ENCODE results near the gene ZBTB43. TPM values are rescaled to one million over a fixed set of nuclear protein-coding genes. Genes with fewer than 3 reads are reported as not detected.
"Not testable (repeated sequence)": the region's sequence is repeated elsewhere in the genome, so short reads cannot be mapped to it uniquely, and the experiment has no call there.

ZBTB43 gene
- total and polyA plus RNA-seq, 10 of the 15 experiments (the other 5 are each of a cell fraction or from before 2014, with no cell fraction given), result 2.4 to 19.3 (median 8.7) TPM

- TF ChIP-seq HSF1 (IDR thresholded peaks at IDR 0.05; ENCODE audit: low read depth, low read length) (no peak), TAF1 (IDR thresholded peaks at IDR 0.05; ENCODE audit: borderline replicate concordance, low read depth, low read length) (no peak), YY1 (IDR thresholded peaks at IDR 0.05; ENCODE audit: low read depth, low read length) (no peak), SRF (IDR thresholded peaks at IDR 0.05; ENCODE audit: low read depth in 2 of 2, low read length in 2 of 2) (no peak), BCL11A (IDR thresholded peaks at IDR 0.05; ENCODE audit: low read depth, low read length) (no peak), SMARCA5 (IDR thresholded peaks at IDR 0.05) (no peak), TCF3 (IDR thresholded peaks at IDR 0.05; ENCODE audit: borderline replicate concordance, insufficient read depth, low read depth, low read length) (no peak), STAT3 (IDR thresholded peaks at IDR 0.05; ENCODE audit: low read depth, low read length) (no peak)
These were observed 18.0 kb downstream of the ZBTB43 start (continued) for GRCh38 chr9:126822873-126823272.

GRCh38 chr9:126824052-126824451 is 19.2 kb downstream of the ZBTB43 start:
- ATAC-seq; H3K27me3 ChIP-seq (replicated peaks in 1 of 2; ENCODE audit: control insufficient read depth in 2 of 2, insufficient read depth in 2 of 2, low read length in 1 of 2); RAD21 ChIA-PET (ENCODE audit: unreplicated experiment); DNase-seq (ENCODE audit: low read depth, low spot score); H3K4me2 ChIP-seq (ENCODE audit: control insufficient read depth, insufficient read depth); H4K20me1 ChIP-seq (ENCODE audit: control insufficient read depth, insufficient read depth); H3K9ac ChIP-seq (ENCODE audit: control insufficient read depth, insufficient read depth, low read length); FAIRE-seq; CTCF ChIA-PET; H3K36me3 ChIP-seq (ENCODE audit: control insufficient read depth in 2 of 2, insufficient read depth in 2 of 2, low read length in 1 of 2); BruUV-seq (replicated peaks); H2AFZ ChIP-seq (ENCODE audit: control insufficient read depth, low read depth, low read length); H3K4me3 ChIP-seq; H3K27ac ChIP-seq (ENCODE audit: control insufficient read depth, insufficient read depth); in situ Hi-C loops (cut with MboI); H3K79me2 ChIP-seq (ENCODE audit: control insufficient read depth, insufficient read depth, low read length); H3K4me1 ChIP-seq (ENCODE audit: control insufficient read depth, insufficient read depth, low read length); intact Hi-C loops (cut with micrococcal nuclease; ENCODE audit: unreplicated experiment): not testable (repeated sequence)
- POLR2A ChIA-PET, result interaction anchor here (0.6 to 1.1 kb wide), 2 partner anchors 9 to 1897 kb away, joined by 4 read pairs; no protein-coding TSS in a partner anchor
- 92% methylated on average over 7 of the region's 7 CpGs for WGBS (ENCODE audit: insufficient coverage, insufficient replicate concordance, low lambda C conversion rate, missing lambda C conversion rate)
- SMC1A ChIA-PET (ENCODE audit: uncharacterized antibody, unreplicated experiment), result interaction anchor here (1.1 kb wide), 1 partner anchor 15 kb away, joined by 3 read pairs; no protein-coding TSS in a partner anchor
- peaks cover 11% of the 10 kb centered on the region for H3K9me3 ChIP-seq (replicated peaks; ENCODE audit: control insufficient read depth, insufficient read depth, low read length)
